CD4-positive, alpha-beta T cell treated with Interferon alpha-2 for 1 hour (primary cell): ENCODE data around the gene FAU.

ENCODE experiments used
- DNase-seq, 2 donors: peaks; one replicate each; pipeline ENCODE4 v3.0.0-alpha.2; 2020 to 2022

The FAU gene

GRCh38 chr11:65107078-65107477 lies 14.9 kb downstream of the FAU start:
- DNase-seq: no peak

GRCh38 chr11:65104628-65105027 lies 17.3 kb downstream of the FAU start:
- no peak for DNase-seq

- DNase-seq: no peak
These were observed 18.5 kb downstream of the FAU start for GRCh38 chr11:65103476-65103875.

GRCh38 chr11:65102142-65103095 lies 19.5 kb downstream of the FAU start:
- DNase-seq: no peak

- no peak for DNase-seq
These were observed 21.1 kb downstream of the FAU start for GRCh38 chr11:65100674-65101350.

GRCh38 chr11:65096926-65097325 lies 25.0 kb downstream of the FAU start:
- DNase-seq: no peak

- DNase-seq: peak; percentile 85 to 91
These were observed 25.7 kb downstream of the FAU start, which contains the start of gene VPS51 for GRCh38 chr11:65095974-65096806. VPS51 (plus strand) TSS chr11:65096214; CDS start chr11:65096251, 37 bp downstream.

GRCh38 chr11:65095427-65095826 lies 26.5 kb downstream of the FAU start:
- no peak for DNase-seq

- no peak for DNase-seq
These were observed 31.3 kb downstream of the FAU start for GRCh38 chr11:65090628-65091027.

- DNase-seq: no peak
These were observed 32.3 kb downstream of the FAU start for GRCh38 chr11:65089621-65090020.

- DNase-seq: no peak
These were observed 34.1 kb downstream of the FAU start for GRCh38 chr11:65087827-65088226.

GRCh38 chr11:65087216-65087615 lies 34.7 kb downstream of the FAU start:
- no peak for DNase-seq

GRCh38 chr11:65086809-65087208 lies 35.1 kb downstream of the FAU start:
- DNase-seq: no peak

- no peak for DNase-seq
These were observed 36.5 kb downstream of the FAU start for GRCh38 chr11:65085446-65085845.

- DNase-seq: no peak
These were observed 37.1 kb downstream of the FAU start for GRCh38 chr11:65084598-65085375.

- peak; percentile 96 to 97 for DNase-seq
These were observed 37.9 kb downstream of the FAU start, which contains the start of the genes CDCA5 and ZFPL1 for GRCh38 chr11:65083834-65084597. CDCA5 (minus strand) TSS chr11:65084040; CDS start chr11:65083978, 62 bp downstream. ZFPL1 (plus strand) TSS chr11:65084222; CDS start chr11:65084699, 477 bp downstream.

- no peak for DNase-seq
These were observed 38.6 kb downstream of the FAU start for GRCh38 chr11:65083134-65083833.

- DNase-seq: no peak
These were observed 43.1 kb downstream of the FAU start for GRCh38 chr11:65078786-65079342.

- peak; percentile 70 to 84 for DNase-seq
These were observed 43.8 kb downstream of the FAU start for GRCh38 chr11:65078151-65078550.

GRCh38 chr11:65077451-65077850 lies 44.5 kb downstream of the FAU start:
- no peak for DNase-seq
